NCI-H1436 (cell line): ENCODE measurements around the gene STK4.

Source experiments
- DNase-seq: peaks from one replicate; lab custom pipeline; 2025; lab: John Stamatoyannopoulos, UW

STK4 gene

GRCh38 chr20:45029884-45030283 is 63.6 kb downstream of the STK4 start:
- DNase-seq = no peak

DNA sequence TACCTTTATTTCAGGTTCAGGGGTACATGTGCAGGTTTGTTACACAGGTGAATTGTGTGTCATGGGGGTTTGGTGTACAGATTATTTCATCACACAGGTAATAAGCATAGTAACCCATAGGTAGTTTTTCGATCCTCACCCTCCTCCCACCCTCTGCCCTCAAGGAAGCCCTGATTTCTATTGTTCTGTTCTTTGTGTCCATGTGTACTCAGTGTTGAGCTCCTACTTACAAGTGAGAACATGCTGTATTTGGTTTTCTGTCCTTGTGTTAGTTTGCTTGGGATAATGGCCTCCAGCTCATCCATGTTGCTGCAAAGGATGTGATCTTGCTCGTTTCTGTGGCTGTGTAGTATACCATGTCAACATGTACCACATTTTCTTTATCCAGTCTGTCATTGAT is 66.0 kb downstream of the STK4 start:
- DNase-seq = no peak

GRCh38 chr20:45032781-45033180 is 66.5 kb downstream of the STK4 start:
- DNase-seq = no peak

DNA sequence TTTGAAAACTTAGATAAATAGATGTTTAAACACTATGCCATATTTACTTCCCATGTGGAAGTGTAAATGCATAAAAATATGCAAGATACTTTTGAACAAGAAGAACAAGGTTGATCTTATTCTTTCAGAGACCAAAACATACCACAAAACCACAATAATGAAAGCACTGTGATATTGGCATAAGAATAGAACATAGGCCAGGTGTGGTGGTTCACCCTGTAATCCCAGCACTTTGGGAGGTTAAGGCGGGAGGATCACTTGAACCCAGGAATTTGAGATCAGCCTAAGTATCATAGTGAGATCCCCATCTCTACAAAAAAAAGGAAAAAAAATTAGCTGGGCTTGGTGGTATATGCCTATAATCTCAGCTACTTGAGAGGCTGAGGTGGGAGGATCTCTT is 68.1 kb downstream of the STK4 start:
- no peak for DNase-seq

DNA sequence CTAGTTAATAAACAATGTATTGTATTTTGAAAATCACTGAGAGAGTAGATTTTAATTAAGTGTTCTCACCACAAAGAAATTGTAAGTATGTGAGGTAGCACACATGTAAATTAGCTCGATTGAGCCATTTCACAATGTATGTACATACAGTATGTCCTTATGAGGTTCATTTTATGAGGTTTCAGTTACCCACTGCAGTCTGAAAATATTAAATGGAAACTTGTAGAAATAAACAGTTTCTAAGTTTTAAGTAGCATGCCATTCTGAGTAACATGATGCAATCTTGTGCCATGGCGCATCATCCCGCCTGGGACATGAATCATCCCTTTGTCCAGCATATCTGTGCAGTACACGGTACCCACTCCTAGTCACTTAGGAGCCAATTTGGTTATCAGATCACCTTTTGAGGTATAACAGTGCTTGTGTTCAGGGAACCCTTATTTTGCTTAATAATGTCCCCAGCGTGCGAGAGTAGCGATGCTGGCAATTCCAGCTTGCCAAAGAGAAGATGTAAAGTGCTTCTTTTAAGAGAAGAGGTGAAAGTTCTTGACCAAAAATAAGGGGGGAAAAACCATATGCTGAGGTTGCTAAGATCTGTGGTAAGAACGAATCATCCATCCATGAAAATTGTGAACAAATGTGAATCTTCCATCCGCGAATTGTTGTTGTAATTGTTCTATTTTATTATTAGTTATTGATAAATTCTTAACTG is 69.9 kb downstream of the STK4 start:
- DNase-seq = no peak

- DNase-seq = no peak
These were observed 70.7 kb downstream of the STK4 start for GRCh38 chr20:45037050-45037449.

GRCh38 chr20:45037635-45038034 is 71.3 kb downstream of the STK4 start:
- no peak for DNase-seq

GRCh38 chr20:45038745-45039474 is 72.6 kb downstream of the STK4 start:
- DNase-seq = no peak

- no peak for DNase-seq
These were observed 73.1 kb downstream of the STK4 start for GRCh38 chr20:45039475-45039820.

DNA sequence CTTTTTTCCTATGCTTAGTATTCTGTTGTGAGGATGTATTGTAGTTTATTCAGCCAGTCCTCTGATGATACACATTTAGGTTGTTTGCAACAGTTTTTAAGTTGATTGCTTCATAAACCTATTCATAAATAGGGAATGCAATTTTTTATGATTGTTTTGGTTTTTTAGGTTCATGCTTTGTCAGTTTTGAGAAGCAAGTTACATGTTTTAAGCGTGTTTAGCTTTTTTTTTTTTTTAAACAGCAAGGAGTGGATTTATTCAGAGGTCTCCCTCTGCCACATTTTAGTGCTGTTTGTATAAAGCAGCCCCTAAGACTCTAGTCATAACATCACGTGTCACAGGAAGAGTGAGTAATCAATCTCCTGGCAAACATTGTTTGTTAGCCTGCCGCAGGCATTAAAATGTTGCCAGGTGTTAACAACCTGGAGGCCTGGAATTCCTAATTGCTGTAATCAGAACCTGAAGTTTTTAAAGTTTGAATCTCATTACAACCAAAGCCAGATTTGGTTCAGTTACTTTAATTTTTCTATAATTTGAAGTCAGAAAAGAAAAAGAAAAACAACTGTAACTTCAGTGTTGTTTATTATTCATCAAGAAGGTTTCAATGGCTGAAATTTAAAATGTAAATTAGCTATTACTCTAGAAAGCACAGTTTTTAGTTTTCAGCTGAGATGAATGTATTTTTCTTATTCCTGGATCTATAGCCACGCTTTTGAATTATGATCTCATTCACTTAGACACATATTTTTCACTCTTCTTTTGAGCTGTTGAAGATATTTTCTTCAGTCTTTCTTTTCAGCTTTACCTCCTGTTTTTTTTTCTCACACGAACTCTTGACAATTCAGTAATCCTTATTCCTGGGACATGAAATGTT is 75.4 kb downstream of the STK4 start:
- DNase-seq = no peak

DNA sequence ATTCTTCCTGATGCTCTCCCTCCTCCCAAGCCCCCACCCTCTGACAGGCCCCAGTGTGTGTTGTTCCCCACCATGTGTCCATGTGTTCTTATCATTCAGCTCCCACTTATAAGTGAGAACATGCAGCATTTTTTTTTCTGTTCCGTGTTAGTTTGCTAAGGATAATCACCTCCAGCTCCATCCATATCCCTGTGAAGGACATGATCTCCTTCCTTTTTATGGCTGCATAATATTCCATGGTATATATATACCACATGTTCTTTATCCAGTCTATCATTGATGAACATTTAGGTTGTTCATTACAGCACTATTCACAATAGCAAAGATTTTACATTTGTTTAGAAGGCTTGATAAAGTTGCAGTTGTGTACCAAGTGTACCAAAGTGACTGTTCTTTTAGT is 76.7 kb downstream of the STK4 start:
- DNase-seq = no peak

- DNase-seq = peak; percentile 55
These were observed 77.8 kb downstream of the STK4 start for GRCh38 chr20:45044084-45044573.

- no peak for DNase-seq
These were observed 78.3 kb downstream of the STK4 start for GRCh38 chr20:45044601-45045000.

DNA sequence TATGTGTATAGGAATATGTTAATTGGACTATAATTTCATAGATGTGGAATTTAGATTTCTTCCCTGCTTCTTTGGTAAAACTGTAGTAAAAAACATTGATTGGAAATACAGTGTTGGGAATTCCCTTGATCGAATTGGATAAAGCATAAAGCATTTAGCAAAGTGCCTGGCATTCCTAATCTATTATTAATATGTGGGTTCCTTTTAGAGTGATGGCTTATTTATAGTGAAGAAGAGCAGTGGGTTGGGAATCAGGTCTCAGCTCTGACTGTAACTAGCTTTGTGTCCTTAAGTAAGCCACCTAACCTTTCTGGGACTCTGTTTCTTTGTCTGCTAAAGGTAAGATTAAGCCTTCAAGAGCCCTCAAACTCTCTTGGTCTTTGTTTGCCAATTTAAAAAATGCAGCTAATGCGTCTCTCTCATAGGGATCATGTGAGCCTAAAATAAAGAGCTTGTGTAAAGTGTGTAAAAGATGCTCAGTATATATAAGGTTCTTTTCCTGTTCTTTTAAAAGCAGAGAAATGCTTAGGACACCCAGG is 81.3 kb downstream of the STK4 start:
- no peak for DNase-seq

- DNase-seq = no peak
These were observed 83.1 kb downstream of the STK4 start for GRCh38 chr20:45049438-45049837.

DNA sequence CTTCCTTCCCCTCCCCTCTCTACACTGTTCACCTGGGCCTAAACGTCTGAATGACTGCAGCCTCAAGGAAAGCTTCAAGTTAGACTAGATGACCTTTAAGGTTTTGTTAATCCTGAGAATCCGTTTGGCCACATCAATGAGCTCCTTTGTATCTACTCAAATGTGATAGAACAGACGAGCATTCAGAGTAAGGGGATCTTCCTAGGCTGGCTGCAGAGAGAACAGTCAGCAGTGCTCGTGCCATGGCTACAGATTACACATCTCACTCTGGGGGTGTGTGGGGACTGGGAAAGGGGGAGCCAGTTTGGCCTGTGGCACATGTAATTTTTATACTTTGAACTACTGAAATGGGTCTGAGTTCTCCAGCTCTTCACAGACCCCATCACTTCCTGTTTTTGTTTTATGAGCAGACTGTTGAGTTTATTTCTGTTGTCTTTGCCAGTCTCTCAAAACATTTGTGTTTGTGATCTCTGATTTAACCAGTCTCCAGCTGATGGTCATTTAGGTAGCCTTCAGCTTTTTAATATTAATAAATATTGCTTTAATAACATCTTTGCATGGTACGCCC is 83.7 kb downstream of the STK4 start:
- no peak for DNase-seq

- no peak for DNase-seq
These were observed 85.1 kb downstream of the STK4 start for GRCh38 chr20:45051204-45052060.

DNA sequence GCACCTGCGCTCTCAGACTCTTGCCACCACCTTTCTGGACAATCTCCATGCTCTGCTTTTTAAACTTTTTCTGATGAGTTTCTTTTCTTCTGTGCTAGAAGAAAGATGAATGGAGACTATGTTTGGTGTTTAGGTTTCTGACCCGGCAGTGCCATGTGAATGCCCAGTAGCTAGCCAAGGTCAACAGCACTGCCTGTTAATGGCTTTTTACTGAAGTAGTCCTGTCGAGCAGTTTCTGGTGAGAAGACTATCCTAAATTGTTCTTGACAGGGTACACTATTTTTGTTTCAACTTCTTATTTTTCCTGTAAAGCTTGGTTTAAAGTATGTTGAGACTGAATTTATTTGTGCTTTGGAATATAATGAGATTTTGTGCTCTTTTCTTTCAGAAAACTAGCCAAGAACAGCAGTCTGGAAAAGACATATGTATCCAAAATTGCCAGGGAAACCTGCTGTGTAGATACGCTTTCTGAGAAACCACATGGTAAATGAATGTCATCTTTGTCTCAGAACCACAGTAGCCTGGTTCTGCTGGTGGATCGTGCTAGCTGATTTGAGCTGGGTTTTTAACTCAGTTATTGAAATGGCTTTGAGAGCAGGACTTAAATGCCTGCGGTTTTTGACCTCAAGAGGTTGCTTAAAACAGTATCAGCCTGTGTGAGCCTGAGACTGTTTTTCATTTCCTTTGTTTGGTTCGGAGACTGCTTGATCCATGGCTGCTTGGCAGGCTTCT is 86.6 kb downstream of the STK4 start:
- DNase-seq = no peak

DNA sequence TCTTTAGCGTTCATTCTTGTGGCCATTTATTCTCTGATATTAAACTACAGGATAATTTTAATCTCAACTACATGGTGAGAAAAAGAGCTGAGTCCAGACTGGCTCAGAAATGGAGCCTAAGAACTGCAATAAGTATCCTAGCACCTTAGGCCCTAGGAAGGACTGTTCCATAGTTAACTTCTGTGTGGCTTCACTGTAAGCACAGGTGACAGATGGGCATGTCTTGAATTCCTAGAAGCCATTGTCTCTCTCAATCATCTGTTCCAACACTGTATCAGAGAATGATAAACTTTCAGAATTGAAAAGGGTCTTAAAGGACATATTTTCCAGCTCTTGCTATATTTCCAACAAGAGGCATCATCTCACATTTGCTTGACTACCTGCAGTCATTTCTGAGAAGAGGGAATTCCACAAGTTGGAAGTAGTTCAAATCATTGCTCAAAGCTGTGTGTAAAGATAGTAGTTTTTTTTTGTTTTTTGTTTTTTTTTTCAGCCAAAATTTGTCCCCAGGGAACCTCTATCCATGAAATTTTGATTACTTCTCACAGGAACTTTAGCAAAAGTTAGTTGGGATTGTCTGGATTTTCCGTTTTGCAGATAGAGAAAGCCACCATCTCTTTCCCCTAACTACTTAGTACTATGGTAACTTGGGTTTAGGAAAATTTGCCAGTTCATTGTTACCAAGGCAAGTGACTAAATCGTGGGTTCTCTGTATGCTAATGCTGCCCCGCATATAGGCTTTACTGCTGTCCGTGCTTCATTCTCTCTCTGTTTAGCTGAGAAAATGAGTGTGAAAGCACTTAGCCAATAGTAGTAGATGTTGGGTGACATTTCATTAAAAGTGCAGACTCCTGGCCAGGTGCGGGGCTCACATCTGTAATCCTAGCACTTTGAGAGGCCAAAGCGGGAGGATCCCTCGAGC is 87.4 kb downstream of the STK4 start:
- no peak for DNase-seq
